Esophagus muscularis mucosa (tissue), 4 donors: Measurements from ENCODE around the gene TMEM238.

Source experiments
- CTCF ChIP-seq, 3 experiments: fragments of 200-600 bp in 2 of 3; fragments of 450-650 bp in 1 of 3; sonication (generic) in 2 of 3; IDR thresholded peaks; one replicate each; pipeline ENCODE4 v1.5.1; 2017 to 2019; ENCODE audit warnings: antibody characterized with exemption in 3 of 3, mild to moderate bottlenecking in 2 of 3, moderate library complexity in 1 of 3
- EP300 ChIP-seq: sonication (generic); formaldehyde crosslinking; IDR thresholded peaks from one replicate; pipeline ENCODE4 v1.6.1; 2017; ENCODE audit warnings: antibody characterized with exemption
- POLR2A ChIP-seq: fragments of 450-650 bp; IDR thresholded peaks from one replicate; pipeline ENCODE4 v1.6.1; 2017; ENCODE audit warnings: antibody characterized with exemption, moderate library complexity, mild to moderate bottlenecking, low read depth
- POLR2AphosphoS5 ChIP-seq, 2 donors: sonication (generic); formaldehyde crosslinking; IDR thresholded peaks; one replicate each; pipeline ENCODE4 v1.6.1; 2017; ENCODE audit warnings: antibody characterized with exemption in 2 of 2

- TF ChIP-seq CTCF (IDR thresholded peaks at IDR 0.05) (no peak), EP300 (no peak), POLR2A (no peak), POLR2AphosphoS5 (IDR thresholded peaks at IDR 0.05) (no peak)
Measured at GRCh38 chr19:55352549-55353145, 31.4 kb downstream of the TMEM238 start.
